Neural progenitor cell (in vitro differentiated cells): Measurements from ENCODE around the gene MARVELD1. TPM values are rescaled to one million over a fixed set of nuclear protein-coding genes. Genes with fewer than 3 reads are reported as not detected.

Source experiments
- DNase-seq: peaks from one replicate; pipeline ENCODE4 v3.0.0-alpha.2; 2016; ENCODE audit warnings: low spot score
- H2AFZ ChIP-seq: fragments of 200-600 bp; sonication (generic); replicated peaks from 2 replicates; pipeline ENCODE4 v1.6.1; 2016; ENCODE audit warnings: antibody characterized with exemption
- H3F3A ChIP-seq: fragments of 200-600 bp; sonication (generic); 2 replicates; pipeline ENCODE4 v1.6.1; 2016; ENCODE audit warnings: antibody characterized with exemption, low read depth
- H3K27ac ChIP-seq: fragments of 200-600 bp; sonication (generic); 2 replicates; pipeline ENCODE4 v1.5.1; 2016; ENCODE audit warnings: mild to moderate bottlenecking
- H3K27me3 ChIP-seq: fragments of 200-600 bp; sonication (generic); 2 replicates; pipeline ENCODE4 v1.6.1; 2016; ENCODE audit warnings: mild to moderate bottlenecking, moderate library complexity
- H3K36me3 ChIP-seq: fragments of 200-600 bp; sonication (generic); 2 replicates; pipeline ENCODE4 v1.5.1; 2016
- H3K4me1 ChIP-seq: fragments of 200-600 bp; sonication (generic); 2 replicates; pipeline ENCODE4 v1.6.1; 2016; ENCODE audit warnings: mixed run types
- H3K4me2 ChIP-seq: fragments of 200-600 bp; sonication (generic); 2 replicates; pipeline ENCODE4 v1.6.1; 2016
- H3K4me3 ChIP-seq: fragments of 200-600 bp; sonication (generic); 2 replicates; pipeline ENCODE4 v1.5.1; 2016
- H3K79me2 ChIP-seq: fragments of 200-600 bp; sonication (generic); 2 replicates; pipeline ENCODE4 v1.6.1; 2016; ENCODE audit warnings: low read depth
- H3K9ac ChIP-seq: fragments of 200-600 bp; sonication (generic); 2 replicates; pipeline ENCODE4 v1.6.1; 2016
- H3K9me3 ChIP-seq: fragments of 200-600 bp; sonication (generic); 2 replicates; pipeline ENCODE4 v1.5.1; 2016; ENCODE audit warnings: low read depth
- H4K20me1 ChIP-seq: fragments of 200-600 bp; sonication (generic); 2 replicates; pipeline ENCODE4 v1.6.1; 2016; ENCODE audit warnings: low read depth
- H3K27ac Mint-ChIP-seq: 3 replicates; pipeline ENCODE4 v1.8.0; 2021; ENCODE audit warnings: mixed read lengths
- H3K27me3 Mint-ChIP-seq: 2 replicates; pipeline ENCODE4 v1.8.0; 2022; ENCODE audit warnings: low read depth, mild to moderate bottlenecking, inconsistent platforms, moderate library complexity, mixed read lengths; ENCODE audit not compliant: insufficient read depth
- H3K36me3 Mint-ChIP-seq: 3 replicates; pipeline ENCODE4 v1.8.0; 2021; ENCODE audit warnings: mixed read lengths
- H3K4me1 Mint-ChIP-seq: 3 replicates; pipeline ENCODE4 v1.8.0; 2021; ENCODE audit warnings: mixed read lengths
- H3K4me3 Mint-ChIP-seq: 3 replicates; pipeline ENCODE4 v1.8.0; 2021; ENCODE audit warnings: mild to moderate bottlenecking, moderate library complexity, mixed read lengths
- H3K9me3 Mint-ChIP-seq: 3 replicates; pipeline ENCODE4 v1.8.0; 2020; ENCODE audit warnings: mixed read lengths
- EZH2 ChIP-seq: fragments of 200-600 bp; sonication (generic); IDR thresholded peaks from 2 replicates; pipeline ENCODE4 v1.6.1; 2017; ENCODE audit warnings: antibody characterized with exemption, mild to moderate bottlenecking, moderate library complexity
- EZH2phosphoT487 ChIP-seq: fragments of 200-600 bp; sonication (generic); IDR thresholded peaks from 2 replicates; pipeline ENCODE4 v1.6.1; 2017; ENCODE audit warnings: antibody characterized with exemption
- total RNA-seq: library from RNA; depleted of rRNA; stranded (reverse); fragments of >200 nt; gene quantifications from 2 replicates; pipeline ENCODE4 v1.2.3, GENCODE V29; 2015; ENCODE audit warnings: low replicate concordance
- TF ChIP-seq, protein P1 (sequence below): fragments of 200-600 bp; sonication (generic); IDR thresholded peaks from 2 replicates; pipeline ENCODE4 v1.5.1; 2017; ENCODE audit warnings: antibody characterized with exemption, mild to moderate bottlenecking

MARVELD1 gene
- total RNA-seq, 1 donor from 2014 or later = 7.1 TPM

DNA sequence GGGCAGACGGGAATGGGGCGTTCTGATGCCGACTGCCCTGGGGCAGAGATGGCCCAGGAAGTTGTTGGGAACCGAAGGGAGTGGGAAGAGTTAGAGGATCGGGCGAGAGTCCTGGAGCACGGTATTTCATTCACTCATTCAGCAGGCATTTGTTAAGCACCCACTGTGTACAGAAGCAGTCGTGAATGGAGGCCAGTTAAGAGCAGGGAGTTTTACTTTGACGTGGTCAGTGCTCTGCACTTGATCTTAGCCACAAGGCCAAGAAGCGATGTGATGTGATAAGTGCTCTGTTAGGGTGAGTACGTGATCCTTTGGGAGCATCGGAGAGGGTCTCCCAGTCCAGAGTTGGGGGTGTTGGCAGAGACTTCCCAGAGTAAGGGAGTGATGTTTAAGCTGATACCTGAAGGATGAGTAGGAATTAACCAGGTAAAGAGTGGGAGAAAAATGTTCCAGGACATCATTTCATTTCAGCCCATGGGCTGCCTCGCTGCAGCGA, 24.3 kb downstream of the MARVELD1 start:
- peak overlapping the region; percentile 26 for H3K27ac Mint-ChIP-seq
- no peak for TF ChIP-seq EZH2
- no peak for TF ChIP-seq EZH2phosphoT487
- TF ChIP-seq, protein P1, sequence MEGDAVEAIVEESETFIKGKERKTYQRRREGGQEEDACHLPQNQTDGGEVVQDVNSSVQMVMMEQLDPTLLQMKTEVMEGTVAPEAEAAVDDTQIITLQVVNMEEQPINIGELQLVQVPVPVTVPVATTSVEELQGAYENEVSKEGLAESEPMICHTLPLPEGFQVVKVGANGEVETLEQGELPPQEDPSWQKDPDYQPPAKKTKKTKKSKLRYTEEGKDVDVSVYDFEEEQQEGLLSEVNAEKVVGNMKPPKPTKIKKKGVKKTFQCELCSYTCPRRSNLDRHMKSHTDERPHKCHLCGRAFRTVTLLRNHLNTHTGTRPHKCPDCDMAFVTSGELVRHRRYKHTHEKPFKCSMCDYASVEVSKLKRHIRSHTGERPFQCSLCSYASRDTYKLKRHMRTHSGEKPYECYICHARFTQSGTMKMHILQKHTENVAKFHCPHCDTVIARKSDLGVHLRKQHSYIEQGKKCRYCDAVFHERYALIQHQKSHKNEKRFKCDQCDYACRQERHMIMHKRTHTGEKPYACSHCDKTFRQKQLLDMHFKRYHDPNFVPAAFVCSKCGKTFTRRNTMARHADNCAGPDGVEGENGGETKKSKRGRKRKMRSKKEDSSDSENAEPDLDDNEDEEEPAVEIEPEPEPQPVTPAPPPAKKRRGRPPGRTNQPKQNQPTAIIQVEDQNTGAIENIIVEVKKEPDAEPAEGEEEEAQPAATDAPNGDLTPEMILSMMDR = no peak
- peaks cover 5% of the 10 kb centered on the region for H3K36me3 Mint-ChIP-seq
- Histone ChIP-seq H3K36me3 (no peaks in the 10 kb centered on the region), H3K27me3 (peaks cover 33% of the 10 kb centered on the region), H3K4me2 (peak overlapping the region; percentile 96), H4K20me1 (peaks cover 29% of the 10 kb centered on the region), H3K4me1 (peaks cover 3% of the 10 kb centered on the region), H3K4me3 (peak overlapping the region; percentile 88), H2AFZ (peak overlapping the region; percentile 89), H3F3A (no peaks in the 10 kb centered on the region), H3K9ac (peak overlapping the region; percentile 71), H3K9me3 (no peaks in the 10 kb centered on the region), H3K79me2 (peaks cover 28% of the 10 kb centered on the region), H3K27ac (no peak overlapping the region)
- H3K4me3 Mint-ChIP-seq = peak overlapping the region; percentile 95
- peaks cover 8% of the 10 kb centered on the region for H3K27me3 Mint-ChIP-seq
- H3K9me3 Mint-ChIP-seq = peaks cover 2% of the 10 kb centered on the region
- peaks cover 40% of the 10 kb centered on the region for H3K4me1 Mint-ChIP-seq
- DNase-seq = no peak

DNA sequence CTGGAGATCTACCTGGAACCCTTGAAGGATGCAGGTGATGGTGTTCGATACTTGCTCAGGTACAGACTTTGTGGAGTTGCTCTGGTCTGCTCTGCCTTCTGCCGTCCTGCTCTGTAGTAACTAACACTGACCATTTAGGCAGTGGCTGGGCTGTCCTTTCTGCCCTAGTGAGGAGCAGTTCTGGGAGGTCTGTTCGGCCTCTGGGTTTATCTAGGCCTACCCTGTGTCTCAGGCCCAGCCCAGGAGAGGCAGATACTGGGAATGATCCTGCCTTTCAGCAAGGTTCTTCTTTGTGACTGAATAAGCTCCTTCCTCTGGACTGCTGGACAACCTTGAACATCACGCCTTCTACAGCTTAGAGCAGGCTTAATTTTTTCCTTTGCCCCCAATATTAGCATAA, 25.1 kb downstream of the MARVELD1 start:
- H3K27ac Mint-ChIP-seq = no peak overlapping the region
- H3K9me3 Mint-ChIP-seq = peaks cover 2% of the 10 kb centered on the region
- peaks cover 32% of the 10 kb centered on the region for H4K20me1 ChIP-seq
- H3K9ac ChIP-seq = no peak overlapping the region
- DNase-seq = no peak
- peaks cover 3% of the 10 kb centered on the region for H3K4me1 ChIP-seq
- H3K4me1 Mint-ChIP-seq = peaks cover 48% of the 10 kb centered on the region
- H3K9me3 ChIP-seq = no peaks in the 10 kb centered on the region
- H3K4me3 Mint-ChIP-seq = peak overlapping the region; percentile 95
- no peak for TF ChIP-seq EZH2
- TF ChIP-seq, protein P1 = no peak
- no peak for TF ChIP-seq EZH2phosphoT487
- H3K36me3 Mint-ChIP-seq = peaks cover 7% of the 10 kb centered on the region
- H3K36me3 ChIP-seq = no peaks in the 10 kb centered on the region
- H3K4me3 ChIP-seq = no peak overlapping the region
- peaks cover 8% of the 10 kb centered on the region for H3K27me3 Mint-ChIP-seq
- H3F3A ChIP-seq = no peaks in the 10 kb centered on the region
- peak overlapping the region; percentile 96 for H3K4me2 ChIP-seq
- H2AFZ ChIP-seq = no peak overlapping the region
- peaks cover 28% of the 10 kb centered on the region for H3K79me2 ChIP-seq
- no peak overlapping the region for H3K27ac ChIP-seq
- peaks cover 32% of the 10 kb centered on the region for H3K27me3 ChIP-seq

DNA sequence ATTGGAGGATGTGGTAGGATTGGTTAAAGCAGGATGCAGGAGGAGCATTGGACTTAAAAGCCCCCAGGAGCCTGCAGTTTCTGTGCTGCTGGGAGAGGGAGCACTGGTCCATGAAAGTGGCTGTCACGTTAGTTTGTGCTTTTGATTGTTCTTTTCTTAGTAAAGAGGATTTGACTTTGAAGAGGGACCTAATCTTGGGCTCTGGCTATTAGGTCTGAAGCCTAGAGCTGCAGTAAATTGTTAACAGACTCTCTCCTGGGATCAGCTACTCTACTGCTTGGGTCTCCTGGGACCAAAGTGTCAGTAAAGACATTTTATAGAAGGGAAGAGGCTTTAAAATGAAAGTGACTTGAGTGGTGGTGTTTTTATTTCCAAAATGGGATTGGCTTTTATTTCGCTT, 27.1 kb downstream of the MARVELD1 start:
- Histone ChIP-seq H4K20me1 (peaks cover 32% of the 10 kb centered on the region), H3K4me3 (no peak overlapping the region), H3K4me1 (peaks cover 3% of the 10 kb centered on the region), H3K9me3 (no peaks in the 10 kb centered on the region), H3K27ac (no peak overlapping the region), H3K4me2 (no peak overlapping the region), H2AFZ (no peak overlapping the region), H3K27me3 (peaks cover 12% of the 10 kb centered on the region), H3F3A (no peaks in the 10 kb centered on the region), H3K79me2 (peaks cover 28% of the 10 kb centered on the region), H3K9ac (no peak overlapping the region), H3K36me3 (no peaks in the 10 kb centered on the region)
- Mint-ChIP-seq H3K27me3 (peaks cover 7% of the 10 kb centered on the region), H3K4me3 (peak overlapping the region; percentile 9), H3K9me3 (no peaks in the 10 kb centered on the region), H3K36me3 (peaks cover 19% of the 10 kb centered on the region), H3K27ac (no peak overlapping the region), H3K4me1 (peaks cover 52% of the 10 kb centered on the region)
- TF ChIP-seq, protein P1 = no peak
- no peak for TF ChIP-seq EZH2phosphoT487
- no peak for TF ChIP-seq EZH2
- DNase-seq = no peak
